Activated naive CD8-positive, alpha-beta T cell treated with anti-CD3 and anti-CD28 coated beads, Interleukin-2, amount 50 U/mL, for 24 hours (primary cell): ENCODE data around the gene NPHS1.
A peak's percentile ranks its signal among the peaks of the same experiment; 100 is the strongest.

Experiments
- ATAC-seq: fragments of 150-1000 bp; cut with Tn5 transposase; one replicate; pipeline ENCODE4 v1.10.0; 2021
- DNase-seq: peaks from one replicate; pipeline ENCODE4 v3.0.0; 2021
- H3K27ac Mint-ChIP-seq: one replicate; pipeline ENCODE4 v1.8.0; 2021; ENCODE audit warnings: mild to moderate bottlenecking, mixed read lengths
- H3K27me3 Mint-ChIP-seq: one replicate; pipeline ENCODE4 v1.8.0; 2021; ENCODE audit warnings: mixed read lengths
- H3K36me3 Mint-ChIP-seq: one replicate; pipeline ENCODE4 v1.8.0; 2021; ENCODE audit warnings: low read depth, mixed read lengths
- H3K4me1 Mint-ChIP-seq: one replicate; pipeline ENCODE4 v1.8.0; 2021; ENCODE audit warnings: mixed read lengths
- H3K4me3 Mint-ChIP-seq: one replicate; pipeline ENCODE4 v1.8.0; 2021; ENCODE audit warnings: mild to moderate bottlenecking, moderate library complexity, mixed read lengths
- H3K9me3 Mint-ChIP-seq: one replicate; pipeline ENCODE4 v1.8.0; 2021; ENCODE audit warnings: mixed read lengths

Gene NPHS1

DNA sequence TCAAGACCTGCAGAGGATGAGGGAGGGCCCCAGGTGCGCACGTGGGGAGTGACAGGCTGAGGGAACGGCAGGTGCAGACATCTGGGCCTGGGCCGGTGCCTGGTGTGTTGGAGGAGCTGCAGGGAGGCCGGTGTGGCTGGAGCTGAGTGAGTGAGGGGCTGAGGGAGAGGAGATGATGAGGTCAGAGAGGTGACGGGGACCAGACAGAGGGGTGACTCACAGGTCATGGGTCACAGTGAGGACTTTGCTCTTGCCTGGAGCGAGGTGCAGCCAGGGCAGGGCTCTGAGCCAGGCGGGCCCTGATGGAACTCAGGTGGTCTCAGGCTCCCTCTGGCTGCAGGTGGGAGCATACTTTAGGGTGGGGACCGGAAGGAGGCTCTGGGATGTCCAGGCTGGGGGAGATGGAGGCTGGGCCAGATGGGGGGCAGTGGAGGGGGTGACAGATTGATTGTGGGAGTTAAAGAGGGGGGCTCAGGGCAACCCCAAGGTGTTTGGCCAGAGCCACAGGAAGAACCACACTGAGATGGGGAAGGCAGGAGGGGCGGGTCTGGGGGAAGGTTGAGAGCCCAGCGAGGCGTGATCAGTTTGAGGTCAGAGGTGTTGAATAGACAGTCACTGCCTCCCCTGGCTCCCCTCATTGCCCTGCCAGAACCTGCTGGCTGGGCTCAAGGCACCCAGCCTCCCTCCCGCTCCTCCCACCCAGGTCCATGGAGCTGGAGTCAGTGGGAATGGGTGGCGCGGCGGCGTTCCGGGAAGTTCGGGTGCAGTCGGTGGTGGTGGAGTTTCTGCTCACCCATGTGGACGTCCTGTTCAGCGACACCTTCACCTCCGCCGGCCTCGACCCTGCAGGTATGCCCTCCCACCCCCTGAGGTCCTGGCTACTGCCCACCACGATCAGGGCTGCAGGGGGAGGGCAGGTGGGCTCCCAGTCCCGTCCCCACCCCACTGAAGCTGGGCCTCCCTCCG is 68.6 kb downstream of the NPHS1 start:
- no peak overlapping the region for H3K4me3 Mint-ChIP-seq
- ATAC-seq = no peak
- H3K27ac Mint-ChIP-seq = no peak overlapping the region
- DNase-seq = no peak
- no peaks in the 10 kb centered on the region for H3K27me3 Mint-ChIP-seq
- no peaks in the 10 kb centered on the region for H3K36me3 Mint-ChIP-seq
- H3K4me1 Mint-ChIP-seq = no peaks in the 10 kb centered on the region
- H3K9me3 Mint-ChIP-seq = no peaks in the 10 kb centered on the region

DNA sequence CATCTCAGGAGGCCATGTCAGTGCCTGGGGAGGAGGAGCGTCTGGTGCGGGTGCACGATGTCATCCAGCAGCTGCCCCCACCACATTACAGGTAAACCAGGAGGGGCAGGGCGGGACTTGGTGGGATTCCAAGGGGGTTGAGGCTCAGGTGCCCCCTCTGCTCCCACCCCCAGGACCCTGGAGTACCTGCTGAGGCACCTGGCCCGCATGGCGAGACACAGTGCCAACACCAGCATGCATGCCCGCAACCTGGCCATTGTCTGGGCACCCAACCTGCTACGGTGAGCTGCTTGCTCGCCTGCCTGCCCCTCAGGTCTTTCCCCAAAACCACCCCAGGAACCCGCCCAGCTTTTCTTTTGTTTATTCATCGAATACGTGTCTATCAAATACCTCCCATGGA is 69.7 kb downstream of the NPHS1 start:
- Mint-ChIP-seq H3K27ac (no peak overlapping the region), H3K27me3 (no peaks in the 10 kb centered on the region), H3K9me3 (no peaks in the 10 kb centered on the region), H3K4me3 (no peak overlapping the region), H3K4me1 (no peaks in the 10 kb centered on the region), H3K36me3 (no peaks in the 10 kb centered on the region)
- DNase-seq (no peak), ATAC-seq (no peak)

- H3K4me3 Mint-ChIP-seq = no peak overlapping the region
- H3K27me3 Mint-ChIP-seq = no peaks in the 10 kb centered on the region
- no peaks in the 10 kb centered on the region for H3K36me3 Mint-ChIP-seq
- H3K27ac Mint-ChIP-seq = no peak overlapping the region
- DNase-seq (no peak), ATAC-seq (no peak)
- no peaks in the 10 kb centered on the region for H3K4me1 Mint-ChIP-seq
- H3K9me3 Mint-ChIP-seq = no peaks in the 10 kb centered on the region
Measured at GRCh38 chr19:35781650-35782049, 70.7 kb downstream of the NPHS1 start.

- no peak overlapping the region for H3K27ac Mint-ChIP-seq
- no peaks in the 10 kb centered on the region for H3K9me3 Mint-ChIP-seq
- no peak overlapping the region for H3K4me3 Mint-ChIP-seq
- H3K27me3 Mint-ChIP-seq = no peaks in the 10 kb centered on the region
- no peak for DNase-seq
- peaks cover 2% of the 10 kb centered on the region for H3K4me1 Mint-ChIP-seq
- no peak for ATAC-seq
- H3K36me3 Mint-ChIP-seq = no peaks in the 10 kb centered on the region
Measured at GRCh38 chr19:35780717-35781116, 71.6 kb downstream of the NPHS1 start.

DNA sequence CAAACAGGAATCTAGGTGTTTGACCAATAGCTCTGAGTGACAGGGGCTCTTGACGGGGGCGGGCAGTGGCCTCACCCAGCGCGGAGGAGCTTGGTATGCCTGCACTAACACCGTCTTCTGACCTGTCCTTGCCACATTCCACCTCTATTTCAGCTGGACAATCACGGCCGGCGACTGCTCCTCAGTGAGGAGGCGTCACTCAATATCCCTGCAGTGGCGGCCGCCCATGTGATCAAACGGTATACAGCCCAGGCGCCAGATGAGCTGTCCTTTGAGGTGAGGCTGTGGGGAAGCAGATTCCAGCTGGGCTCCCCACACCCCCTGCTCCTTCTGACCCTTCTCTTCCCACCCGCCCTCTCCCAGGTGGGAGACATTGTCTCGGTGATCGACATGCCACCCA is 72.2 kb downstream of the NPHS1 start:
- no peak for ATAC-seq

DNA sequence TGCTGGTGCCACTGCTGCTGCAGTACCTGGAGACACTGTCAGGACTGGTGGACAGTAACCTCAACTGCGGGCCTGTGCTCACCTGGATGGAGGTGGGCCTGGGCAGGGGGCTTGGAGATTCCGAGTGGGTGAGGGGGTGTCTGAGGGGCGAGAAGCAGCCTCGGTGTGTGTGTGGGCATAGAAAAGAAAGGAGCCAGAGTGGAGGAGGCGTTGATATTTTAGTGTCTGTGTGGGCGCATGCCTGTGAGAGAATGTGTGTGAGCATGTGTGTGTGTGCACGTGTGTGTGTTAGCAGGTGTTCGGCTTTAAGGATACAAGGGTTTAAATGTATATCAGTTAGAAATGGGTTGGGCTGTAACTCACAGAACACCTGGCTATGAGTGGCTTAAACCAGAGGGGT is 73.3 kb downstream of the NPHS1 start:
- Mint-ChIP-seq H3K9me3 (no peaks in the 10 kb centered on the region), H3K4me1 (peaks cover 11% of the 10 kb centered on the region), H3K36me3 (no peaks in the 10 kb centered on the region), H3K27me3 (no peaks in the 10 kb centered on the region), H3K27ac (no peak overlapping the region), H3K4me3 (no peak overlapping the region)
- DNase-seq = no peak
- ATAC-seq = no peak

More for the DNA sequence above, 72.2 kb downstream of the NPHS1 start:
- Mint-ChIP-seq H3K4me1 (peaks cover 3% of the 10 kb centered on the region), H3K9me3 (no peaks in the 10 kb centered on the region), H3K4me3 (no peak overlapping the region), H3K27me3 (no peaks in the 10 kb centered on the region), H3K27ac (no peak overlapping the region), H3K36me3 (no peaks in the 10 kb centered on the region)
- DNase-seq = no peak

DNA sequence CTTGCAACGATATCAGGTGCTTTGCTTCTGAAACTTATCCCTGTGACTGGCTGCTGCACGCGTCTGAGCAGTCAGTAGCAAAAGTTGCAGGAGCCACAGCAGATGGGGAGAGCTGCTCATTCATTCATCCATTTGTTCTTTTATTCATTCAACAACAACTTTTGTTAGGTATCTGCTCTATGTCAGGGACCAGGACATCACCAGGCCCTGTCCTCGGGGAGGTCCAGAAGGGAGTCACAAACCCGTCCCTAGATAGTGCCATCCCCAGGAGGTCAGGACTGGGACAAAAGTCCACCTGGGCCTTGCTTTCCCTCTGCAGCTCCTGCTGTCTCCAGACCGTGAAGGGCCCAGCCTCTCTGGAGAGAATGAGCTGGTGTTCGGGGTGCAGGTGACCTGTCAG is 74.3 kb downstream of the NPHS1 start:
- Mint-ChIP-seq H3K36me3 (no peaks in the 10 kb centered on the region), H3K27me3 (no peaks in the 10 kb centered on the region), H3K4me3 (no peak overlapping the region), H3K9me3 (no peaks in the 10 kb centered on the region), H3K4me1 (peaks cover 11% of the 10 kb centered on the region), H3K27ac (no peak overlapping the region)
- DNase-seq = no peak
- no peak for ATAC-seq

GRCh38 chr19:35777086-35777841 is 75.0 kb downstream of the NPHS1 start:
- no peak overlapping the region for H3K27ac Mint-ChIP-seq
- H3K27me3 Mint-ChIP-seq = no peaks in the 10 kb centered on the region
- no peak overlapping the region for H3K4me3 Mint-ChIP-seq
- DNase-seq = no peak
- H3K36me3 Mint-ChIP-seq = no peaks in the 10 kb centered on the region
- no peak for ATAC-seq
- H3K9me3 Mint-ChIP-seq = no peaks in the 10 kb centered on the region
- peaks cover 11% of the 10 kb centered on the region for H3K4me1 Mint-ChIP-seq

DNA sequence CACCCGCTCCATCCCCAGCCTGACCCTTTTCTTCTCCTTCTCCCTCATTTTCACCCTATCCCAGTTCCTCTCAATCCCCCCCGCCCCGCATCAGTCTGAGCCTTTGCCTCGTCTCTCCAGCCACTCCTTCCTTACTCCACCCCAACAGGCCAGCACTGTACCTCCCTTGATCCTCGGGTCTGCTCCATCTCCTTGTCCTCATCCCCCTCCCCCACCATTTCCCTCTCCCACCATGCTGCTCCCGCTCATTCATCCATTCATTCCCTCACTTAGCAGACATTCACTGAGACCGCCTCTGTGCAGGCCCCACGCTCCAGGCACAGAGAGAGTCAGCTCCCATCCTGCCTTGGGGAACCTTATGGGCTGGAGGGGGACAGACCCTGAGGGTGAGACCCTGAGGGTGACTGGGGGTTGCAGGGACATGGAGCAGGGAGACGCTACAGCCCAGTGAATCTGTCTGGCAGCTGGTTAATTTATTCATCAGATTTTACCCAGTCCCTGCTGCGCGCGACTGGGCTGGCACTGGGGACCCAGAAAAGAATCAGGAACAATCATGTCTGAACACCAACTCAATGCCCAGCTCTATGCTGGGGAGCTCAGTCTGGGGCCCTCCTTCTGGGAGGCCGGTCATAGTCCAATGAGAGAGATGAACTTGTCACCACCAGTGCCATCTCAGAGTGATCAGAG is 76.1 kb downstream of the NPHS1 start:
- Mint-ChIP-seq H3K36me3 (no peaks in the 10 kb centered on the region), H3K27ac (peak overlapping the region; percentile 39), H3K4me1 (peaks cover 11% of the 10 kb centered on the region), H3K27me3 (no peaks in the 10 kb centered on the region), H3K9me3 (no peaks in the 10 kb centered on the region), H3K4me3 (peak overlapping the region; percentile 72)
- ATAC-seq = no peak
- DNase-seq = no peak
